SK-N-SH (cell line): ENCODE data around the gene SMIM24. TPM values are rescaled to one million over a fixed set of nuclear protein-coding genes. Genes with fewer than 3 reads are reported as not detected.

Experiments
- CTCF ChIA-PET: fragments of 300-600, 350-600 bp; formaldehyde crosslinking; extraction: SDS; loops from one replicate; lab custom pipeline; 2021; lab: Yijun Ruan, JAX
- POLR2A ChIA-PET: fragments of 350-600 bp; sonication (Branson Sonifier 250); formaldehyde crosslinking; extraction: SDS; loops from one replicate; lab custom pipeline; 2020; ENCODE audit warnings: antibody characterized with exemption, inconsistent platforms; lab: Yijun Ruan, JAX
- DNase-seq: peaks from one replicate; pipeline ENCODE4 v3.0.0; 2012
- H2AFZ ChIP-seq: fragments of 200-600 bp; sonication (generic); 2 replicates; pipeline ENCODE4 v1.8.1; 2016; ENCODE audit warnings: antibody characterized with exemption, mild to moderate bottlenecking, low read depth
- H3F3A ChIP-seq: fragments of 200-600 bp; sonication (generic); replicated peaks from 2 replicates; pipeline ENCODE3; 2016; ENCODE audit warnings: antibody characterized with exemption, mild to moderate bottlenecking; ENCODE audit not compliant: insufficient read depth
- H3K27ac ChIP-seq, 2 experiments: fragments of 200-500 bp in 1 of 2; fragments of 200-600 bp in 1 of 2; sonication (Bioruptor generic) in 1 of 2; sonication (generic), shearing (Covaris generic) in 1 of 2; 2 replicates each; pipeline versions ENCODE4 v1.5.1 to v1.6.1; 2014 to 2016; ENCODE audit warnings: low read depth in 2 of 2, inconsistent platforms in 1 of 2, low read length in 1 of 2, mild to moderate bottlenecking in 1 of 2, mixed read lengths in 1 of 2
- H3K27me3 ChIP-seq: fragments of 200-600 bp; sonication (generic), shearing (Covaris generic); 2 replicates; pipeline ENCODE4 v1.6.1; 2016; ENCODE audit warnings: mixed run types; ENCODE audit not compliant: insufficient read depth
- H3K36me3 ChIP-seq, 2 experiments: fragments of 200-500 bp in 1 of 2; fragments of 200-600 bp in 1 of 2; sonication (Bioruptor generic) in 1 of 2; sonication (generic) in 1 of 2; replicated peaks in 1 of 2; 2 replicates each; pipeline versions ENCODE3 to v1.5.1; 2014 to 2016; ENCODE audit warnings: low read length in 1 of 2, mild to moderate bottlenecking in 1 of 2; ENCODE audit not compliant: insufficient read depth in 2 of 2, control insufficient read depth in 1 of 2
- H3K4me1 ChIP-seq, 2 experiments: fragments of 200-500 bp in 1 of 2; fragments of 200-600 bp in 1 of 2; sonication (Bioruptor generic) in 1 of 2; sonication (generic), shearing (Covaris generic) in 1 of 2; 2 replicates each; pipeline versions ENCODE4 v1.5.1 to v1.6.1; 2014 to 2016; ENCODE audit warnings: low read depth in 1 of 2, low read length in 1 of 2, mixed run types in 1 of 2; ENCODE audit not compliant: insufficient read depth in 2 of 2, control insufficient read depth in 1 of 2
- H3K4me2 ChIP-seq: fragments of 200-600 bp; sonication (generic), shearing (Covaris generic); 2 replicates; pipeline ENCODE4 v1.6.1; 2017; ENCODE audit warnings: mixed run types
- H3K4me3 ChIP-seq, 2 experiments: fragments of 200-500 bp in 1 of 2; fragments of 200-600 bp in 1 of 2; sonication (Bioruptor generic) in 1 of 2; sonication (generic), shearing (Covaris generic) in 1 of 2; 2 replicates each; pipeline versions ENCODE4 v1.5.1 to v1.8.1; 2014 to 2016; ENCODE audit warnings: low read depth in 2 of 2, inconsistent platforms in 1 of 2, low read length in 1 of 2, mild to moderate bottlenecking in 1 of 2, mixed read lengths in 1 of 2, moderate library complexity in 1 of 2
- H3K79me2 ChIP-seq: fragments of 200-600 bp; sonication (generic); 2 replicates; pipeline ENCODE4 v1.8.1; 2017; ENCODE audit warnings: mild to moderate bottlenecking; ENCODE audit not compliant: insufficient read depth
- H3K9ac ChIP-seq: fragments of 200-600 bp; sonication (generic); 2 replicates; pipeline ENCODE4 v1.6.1; 2017; ENCODE audit warnings: mixed run types
- H3K9me2 ChIP-seq: fragments of 200-600 bp; sonication (generic); 2 replicates; pipeline ENCODE4 v1.6.1; 2017; ENCODE audit warnings: mixed run types
- H3K9me3 ChIP-seq: fragments of 200-600 bp; sonication (generic); 2 replicates; pipeline ENCODE4 v1.6.1; 2017; ENCODE audit warnings: mixed run types, mild to moderate bottlenecking, moderate library complexity
- H4K20me1 ChIP-seq: fragments of 200-600 bp; sonication (generic); 2 replicates; pipeline ENCODE4 v1.6.1; 2017; ENCODE audit warnings: mild to moderate bottlenecking, mixed run types; ENCODE audit not compliant: insufficient read depth
- ELF1 ChIP-seq: IDR thresholded peaks from 2 replicates; pipeline ENCODE4 v1.4.0; 2012
- EP300 ChIP-seq, 2 experiments: IDR thresholded peaks; 2 replicates each; pipeline versions ENCODE4 v1.4.0 to v1.6.1; 2012; ENCODE audit warnings: borderline replicate concordance in 1 of 2, low read depth in 1 of 2, low read length in 1 of 2
- FOSL2 ChIP-seq: IDR thresholded peaks from 2 replicates; pipeline ENCODE4 v1.4.0; 2012; ENCODE audit warnings: low read depth, mild to moderate bottlenecking, moderate library complexity, borderline replicate concordance
- FOXJ3 ChIP-seq: sonication (generic); formaldehyde crosslinking; IDR thresholded peaks from 2 replicates; pipeline ENCODE4 v1.5.1; 2020; ENCODE audit warnings: mild to moderate bottlenecking, missing genetic modification reagents
- GABPA ChIP-seq: IDR thresholded peaks from 2 replicates; pipeline ENCODE4 v1.4.0; 2012; ENCODE audit warnings: low read depth, mild to moderate bottlenecking
- MXI1 ChIP-seq: IDR thresholded peaks from 2 replicates; pipeline ENCODE4 v1.6.1; 2012; ENCODE audit warnings: mild to moderate bottlenecking, low read depth, low read length, improper control_type of control experiment
- NFIC ChIP-seq: IDR thresholded peaks from 2 replicates; pipeline ENCODE4 v1.4.0; 2012; ENCODE audit warnings: borderline replicate concordance
- NRF1 ChIP-seq: IDR thresholded peaks from 2 replicates; pipeline ENCODE4 v1.6.1; 2012; ENCODE audit warnings: low read depth, mild to moderate bottlenecking, low read length
- RAD21 ChIP-seq: IDR thresholded peaks from 2 replicates; pipeline ENCODE4 v1.6.1; 2012; ENCODE audit warnings: mild to moderate bottlenecking, low read length
- RFX5 ChIP-seq: IDR thresholded peaks from 2 replicates; pipeline ENCODE4 v1.6.1; 2012; ENCODE audit warnings: mild to moderate bottlenecking, improper control_type of control experiment, low read length
- RXRA ChIP-seq: IDR thresholded peaks from 2 replicates; pipeline ENCODE4 v1.4.0; 2012; ENCODE audit warnings: low read depth, mild to moderate bottlenecking, borderline replicate concordance
- WGBS: methylation state at CpG from one replicate; pipeline ENCODE4 v1.1.6; 2017; ENCODE audit warnings: low lambda C conversion rate; 5-methylcytosine and 5-hydroxymethylcytosine counted together
- polyA plus RNA-seq, 3 experiments: library from polyadenylated mRNA; depleted of rRNA; stranded (reverse); fragments of >200 nt; gene quantifications; 2 replicates each; pipeline ENCODE4 v1.2.3, GENCODE V29; 2012
- TF ChIP-seq, protein P1 (sequence below): fragments of 150-350 bp; IDR thresholded peaks from 2 replicates; pipeline ENCODE4 v1.6.1; 2017; ENCODE audit warnings: antibody characterized with exemption, low read length, low read depth, borderline replicate concordance

SMIM24 gene
- polyA plus RNA-seq, 1 of the 3 experiments (the other 2 are of a cell fraction) = 0.12 TPM

DNA sequence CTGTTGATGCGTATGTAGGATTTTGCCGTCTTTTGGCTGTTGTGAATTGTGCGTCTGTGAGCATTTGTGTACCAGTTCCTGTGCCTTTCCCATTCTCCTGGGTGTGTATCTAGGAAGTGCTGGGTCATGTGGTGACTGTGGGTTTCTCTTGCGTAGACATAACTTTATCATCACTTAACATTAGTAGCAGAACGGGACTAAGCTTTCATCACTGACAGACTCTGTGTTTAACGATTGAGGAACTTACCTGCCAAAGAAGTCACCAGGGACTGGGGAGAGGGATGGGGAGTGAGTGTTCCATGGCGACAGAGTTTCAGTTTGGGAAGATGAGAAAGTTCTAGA lies 40.8 kb upstream of the SMIM24 start:
- peaks cover 7 to 27% of the 10 kb centered on the region in 2 experiments for H3K36me3 ChIP-seq
- H3K4me3 ChIP-seq = no peak overlapping the region
- no peak for TF ChIP-seq RXRA
- TF ChIP-seq FOSL2 = no peak
- TF ChIP-seq, all 33 proteins: peak for 0
- peaks cover 79% of the 10 kb centered on the region for H3K79me2 ChIP-seq
- POLR2A ChIA-PET = no interaction called here
- H4K20me1 ChIP-seq = peaks cover 73% of the 10 kb centered on the region
- 89% methylated on average over 7 of the region's 7 CpGs for WGBS
- no peaks in the 10 kb centered on the region for H3F3A ChIP-seq
- no peak for DNase-seq
- no peak overlapping the region for H3K4me2 ChIP-seq
- H3K27ac ChIP-seq = no peak overlapping the region; a peak in 1 of 4 replicates
- CTCF ChIA-PET = no interaction called here
- H3K9me2 ChIP-seq = no peaks in the 10 kb centered on the region
- no peaks in the 10 kb centered on the region for H3K9me3 ChIP-seq
- H2AFZ ChIP-seq = no peak overlapping the region
- H3K4me1 ChIP-seq = peaks cover 0 to 20% of the 10 kb centered on the region in 2 experiments; a peak in 1 of 4 replicates
- no peak overlapping the region for H3K9ac ChIP-seq
- H3K27me3 ChIP-seq = no peaks in the 10 kb centered on the region

DNA sequence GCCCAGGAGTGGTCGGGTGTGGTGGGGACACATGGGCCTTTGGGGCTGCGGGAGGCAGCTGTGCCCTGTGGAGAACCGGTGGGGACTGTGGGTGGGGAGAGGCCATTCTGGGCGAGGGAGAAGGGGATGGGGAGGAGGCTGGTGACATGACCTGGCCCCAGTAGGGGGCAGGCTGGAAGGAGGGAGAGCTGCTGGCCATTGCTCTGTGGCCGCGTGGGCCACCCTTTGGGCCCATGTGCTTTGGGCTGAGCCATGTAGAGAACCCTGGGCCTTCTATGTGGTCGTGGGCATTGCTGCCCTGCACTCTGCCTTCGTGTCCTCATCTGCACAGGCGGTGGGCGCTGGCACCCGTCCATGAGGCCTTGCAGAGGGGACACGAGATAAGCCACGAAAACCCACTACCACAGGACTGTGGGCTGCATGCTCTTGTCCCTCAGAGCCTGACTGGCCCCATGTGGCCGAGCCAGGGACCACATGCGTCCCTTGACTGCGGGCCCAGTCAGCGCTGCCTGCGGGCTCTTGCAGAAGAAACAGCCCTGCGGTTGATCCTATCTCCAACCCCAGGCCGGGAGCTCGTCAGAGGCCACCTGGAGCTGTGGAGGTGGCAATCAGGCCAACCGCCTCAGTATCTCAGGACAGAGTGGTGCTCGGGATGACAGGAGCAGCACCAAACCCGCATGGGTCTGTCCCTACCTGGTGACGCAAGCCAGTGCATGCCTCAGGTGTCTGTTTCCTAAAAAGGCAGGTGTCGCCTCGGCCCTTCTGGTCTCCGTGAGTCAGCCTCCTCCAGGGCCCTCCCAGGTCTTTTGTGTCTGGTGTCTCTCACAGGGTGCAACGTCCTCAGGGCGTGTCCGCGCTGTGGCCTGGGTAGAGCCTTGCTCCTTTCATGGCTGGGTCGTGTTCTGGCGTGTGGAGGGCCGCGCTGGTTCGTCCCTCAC lies 40.1 kb upstream of the SMIM24 start:
- Histone ChIP-seq H3K9me3 (no peaks in the 10 kb centered on the region), H3K27ac (no peak overlapping the region; a peak in 1 of 4 replicates), H3K4me1 (peaks cover 0 to 20% of the 10 kb centered on the region in 2 experiments; a peak in 1 of 4 replicates), H2AFZ (no peak overlapping the region), H3F3A (no peaks in the 10 kb centered on the region), H3K9ac (no peak overlapping the region), H3K36me3 (peaks cover 7 to 27% of the 10 kb centered on the region in 2 experiments), H3K4me3 (no peak overlapping the region), H3K4me2 (no peak overlapping the region), H3K79me2 (peaks cover 86% of the 10 kb centered on the region), H4K20me1 (peaks cover 79% of the 10 kb centered on the region), H3K9me2 (no peaks in the 10 kb centered on the region), H3K27me3 (no peaks in the 10 kb centered on the region)
- peak; percentile 66 for DNase-seq
- TF ChIP-seq FOSL2 (no peak), ELF1 (no peak), EP300 (IDR thresholded peaks at IDR 0.05; ENCODE audit: borderline replicate concordance in 1 of 2, low read depth in 1 of 2, low read length in 1 of 2) (no peak), NFIC (no peak), MXI1 (no peak), RAD21 (no peak), FOXJ3 (CRISPR knock-in tag) (no peak), RFX5 (no peak), NRF1 (no peak), GABPA (no peak)
- TF ChIP-seq, protein P1, sequence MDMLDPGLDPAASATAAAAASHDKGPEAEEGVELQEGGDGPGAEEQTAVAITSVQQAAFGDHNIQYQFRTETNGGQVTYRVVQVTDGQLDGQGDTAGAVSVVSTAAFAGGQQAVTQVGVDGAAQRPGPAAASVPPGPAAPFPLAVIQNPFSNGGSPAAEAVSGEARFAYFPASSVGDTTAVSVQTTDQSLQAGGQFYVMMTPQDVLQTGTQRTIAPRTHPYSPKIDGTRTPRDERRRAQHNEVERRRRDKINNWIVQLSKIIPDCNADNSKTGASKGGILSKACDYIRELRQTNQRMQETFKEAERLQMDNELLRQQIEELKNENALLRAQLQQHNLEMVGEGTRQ = no peak
- POLR2A ChIA-PET = no interaction called here
- CTCF ChIA-PET = no interaction called here
- 94% methylated on average over 8 of the region's 37 CpGs for WGBS
